Measurements from ENCODE around the gene BAHCC1.

BAHCC1 gene

DNA sequence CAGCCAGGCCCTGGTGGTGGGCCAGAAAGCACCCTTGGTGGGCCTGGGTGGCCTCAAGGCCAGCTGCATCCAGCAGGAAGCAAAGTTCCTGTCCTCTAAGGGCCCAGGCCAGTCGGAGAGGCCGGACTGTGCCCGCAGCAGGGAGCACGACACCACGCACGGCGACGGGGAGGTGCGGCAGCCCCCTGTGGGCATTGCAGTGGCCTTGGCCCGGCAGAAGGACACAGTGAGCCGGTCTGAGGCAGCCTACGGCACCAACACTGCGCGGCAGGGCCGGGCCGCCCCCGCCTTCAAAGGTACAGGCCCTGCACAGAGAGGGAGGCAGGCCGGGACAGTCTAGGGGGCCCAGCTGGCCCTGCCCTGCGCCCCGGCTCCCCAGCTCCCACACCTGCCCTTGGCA, 48.0 kb downstream of the BAHCC1 start:
- DNase-seq (ENCODE audit: low spot score), result no peak

DNA sequence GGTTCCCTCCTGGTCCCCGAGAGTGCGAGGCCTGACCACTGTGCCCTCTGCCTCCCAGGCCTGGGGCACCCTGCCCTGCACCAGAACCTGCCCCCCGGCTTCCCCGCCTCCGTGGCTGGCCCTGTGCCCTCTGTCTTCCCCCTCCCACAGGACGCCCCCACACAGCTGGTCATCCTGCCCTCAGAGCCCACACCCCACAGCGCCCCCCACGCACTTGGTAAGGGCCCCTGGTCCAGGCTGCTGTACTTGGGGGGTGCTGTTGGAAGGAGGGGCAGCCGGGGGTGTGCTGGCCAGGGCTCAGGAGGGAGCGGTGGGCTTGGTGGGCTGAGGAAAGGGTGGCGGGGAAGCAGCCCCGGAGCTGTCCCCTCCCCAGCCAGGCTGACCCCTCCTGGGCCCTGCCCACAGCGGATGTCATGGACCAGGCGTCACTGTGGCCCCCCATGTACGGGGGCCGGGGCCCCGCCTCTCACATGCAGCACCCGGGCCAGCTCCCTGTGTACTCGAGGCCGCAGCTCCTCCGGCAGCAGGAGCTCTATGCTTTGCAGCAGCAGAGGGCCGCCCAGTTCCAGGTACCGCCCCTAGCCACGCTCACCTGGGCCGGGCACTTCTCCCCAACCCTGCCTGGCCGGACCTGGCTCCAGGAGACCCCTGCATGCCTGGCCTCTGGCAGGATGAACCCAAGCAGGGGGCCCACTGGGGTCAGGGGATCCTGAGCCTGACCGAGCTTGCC, 49.5 kb downstream of the BAHCC1 start:
- no peak for DNase-seq (ENCODE audit: low spot score)

DNA sequence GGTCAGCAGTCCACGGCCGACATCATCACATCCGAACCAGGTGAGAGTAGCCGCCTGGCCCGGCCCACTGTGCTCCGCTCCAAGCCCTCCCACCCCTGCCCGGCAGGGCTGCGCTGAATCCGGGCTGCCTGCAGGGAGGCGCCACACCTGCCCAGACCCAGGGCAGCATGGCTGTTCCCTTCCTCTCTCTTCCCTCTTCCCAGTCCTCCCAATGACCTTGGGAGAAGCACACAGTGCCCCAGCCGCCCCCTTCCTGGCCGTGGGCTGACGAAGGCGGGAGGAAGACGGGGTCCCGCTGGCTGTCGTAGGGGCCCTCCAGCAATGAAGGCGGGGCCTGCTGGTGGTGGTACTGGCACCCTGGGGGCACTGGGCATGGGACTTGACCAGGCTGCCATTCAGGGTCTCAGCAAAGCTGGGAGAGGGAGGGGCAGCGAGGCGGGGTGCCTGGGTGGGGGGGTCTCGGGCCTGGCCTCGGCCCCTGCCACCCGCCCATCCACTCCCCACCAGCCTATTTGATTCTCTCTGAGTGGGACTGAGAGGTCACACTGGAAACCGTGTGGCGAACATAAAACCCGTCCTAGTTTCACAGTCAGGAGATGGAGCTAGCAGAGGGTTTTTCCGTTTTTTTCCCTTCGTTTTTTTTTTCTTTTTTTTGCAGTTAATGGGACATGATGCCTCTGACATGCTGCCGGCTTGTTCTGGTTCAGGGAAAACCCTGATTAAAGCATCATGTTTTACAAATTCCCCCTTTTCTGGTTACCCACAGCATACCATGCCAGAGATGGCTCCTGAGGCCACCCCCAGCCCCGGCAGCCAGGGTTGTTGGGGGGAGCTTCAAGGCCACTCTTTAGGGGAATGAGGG, 50.6 kb downstream of the BAHCC1 start:
- no peak for DNase-seq (ENCODE audit: low spot score)

DNA sequence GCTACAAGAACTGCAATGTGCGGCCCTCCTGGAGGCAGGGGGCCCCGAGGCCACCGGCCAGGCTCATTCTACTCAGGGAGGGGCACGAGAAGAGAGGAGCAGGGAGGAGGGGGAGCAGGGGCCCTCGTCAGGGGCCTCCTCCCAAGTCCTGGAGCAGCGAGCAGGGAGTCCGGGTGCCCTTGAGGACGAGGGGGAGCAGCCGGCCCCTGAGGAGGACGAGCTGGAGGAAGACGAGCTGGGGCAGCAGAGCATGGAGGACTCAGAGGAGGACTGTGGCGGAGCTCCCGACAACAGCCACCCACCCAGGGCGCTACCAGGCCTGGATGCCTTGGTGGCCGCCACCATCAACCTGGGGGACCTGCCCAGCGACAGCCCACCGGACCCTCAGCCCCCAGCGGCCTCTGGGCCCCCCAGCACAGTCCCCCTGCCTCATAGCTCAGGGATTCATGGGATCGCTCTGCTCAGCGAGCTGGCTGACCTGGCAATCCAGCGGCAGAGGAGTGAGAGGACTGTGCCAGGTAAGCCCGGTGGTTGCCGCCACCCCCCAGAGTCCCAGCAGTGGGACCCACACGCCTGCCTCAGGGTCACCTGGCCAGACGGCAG, 52.2 kb downstream of the BAHCC1 start:
- DNase-seq (ENCODE audit: low spot score), result no peak

DNA sequence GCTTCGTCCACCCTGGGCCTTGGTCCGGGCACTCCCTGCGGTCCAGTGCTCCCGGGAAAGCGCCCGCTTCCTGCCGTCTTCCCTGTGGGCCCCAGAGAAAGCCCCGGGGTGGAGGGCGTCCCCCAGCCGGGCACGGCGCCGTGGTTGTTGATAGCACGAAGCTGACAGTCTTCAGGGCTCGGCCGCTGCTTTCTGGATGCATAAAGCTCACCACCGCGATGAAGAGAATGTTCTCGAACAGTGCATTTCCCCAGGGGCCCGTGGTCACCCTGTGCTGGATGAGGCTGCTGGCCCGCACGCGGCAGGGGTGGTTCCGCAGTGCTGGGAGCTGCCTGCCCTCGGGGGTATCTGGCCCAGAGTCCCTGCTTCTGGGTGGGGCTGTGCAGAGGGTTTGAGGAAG, 53.2 kb downstream of the BAHCC1 start:
- no peak for DNase-seq (ENCODE audit: low spot score)

DNA sequence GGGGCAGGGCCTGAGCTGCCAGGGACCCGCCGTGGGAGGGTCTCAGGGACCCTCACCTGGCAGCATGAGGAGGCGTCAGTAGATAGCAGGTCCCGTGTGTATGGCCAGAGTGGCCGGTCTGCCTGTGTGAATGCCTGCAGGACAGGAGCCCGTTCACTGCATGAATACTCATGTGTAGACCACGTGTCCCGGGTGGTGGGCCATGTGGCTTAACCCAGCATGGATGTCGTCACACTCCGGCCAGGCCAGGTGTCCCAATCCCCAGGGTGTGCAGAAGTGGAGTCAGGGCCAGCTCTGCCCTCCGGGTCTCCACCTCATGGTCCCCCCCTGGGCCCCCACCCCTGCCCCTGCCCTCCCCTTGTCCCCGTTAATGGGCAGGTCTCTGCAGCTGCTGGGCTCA, 53.7 kb downstream of the BAHCC1 start:
- DNase-seq (ENCODE audit: low spot score), result no peak

DNA sequence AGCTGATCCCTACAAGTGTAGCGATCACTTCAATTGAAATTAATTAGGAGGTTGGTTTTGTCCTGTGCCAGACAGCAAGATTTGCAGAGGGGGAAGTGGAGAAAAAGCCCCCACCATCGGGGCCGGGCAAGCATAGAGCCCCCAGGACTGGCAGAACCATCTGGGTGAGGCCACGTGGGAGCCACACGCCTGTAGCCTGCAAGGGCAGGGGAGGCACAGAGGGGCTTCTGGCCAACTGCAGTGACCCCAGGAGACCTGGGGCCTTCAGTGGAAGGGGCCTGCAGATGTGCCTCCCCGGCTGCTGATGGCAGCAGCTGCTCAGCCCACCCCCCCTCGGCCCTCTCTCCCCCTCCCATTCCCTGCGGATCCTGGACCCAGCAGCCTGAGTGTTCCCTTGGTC, 54.1 kb downstream of the BAHCC1 start:
- no peak for DNase-seq (ENCODE audit: low spot score)

DNA sequence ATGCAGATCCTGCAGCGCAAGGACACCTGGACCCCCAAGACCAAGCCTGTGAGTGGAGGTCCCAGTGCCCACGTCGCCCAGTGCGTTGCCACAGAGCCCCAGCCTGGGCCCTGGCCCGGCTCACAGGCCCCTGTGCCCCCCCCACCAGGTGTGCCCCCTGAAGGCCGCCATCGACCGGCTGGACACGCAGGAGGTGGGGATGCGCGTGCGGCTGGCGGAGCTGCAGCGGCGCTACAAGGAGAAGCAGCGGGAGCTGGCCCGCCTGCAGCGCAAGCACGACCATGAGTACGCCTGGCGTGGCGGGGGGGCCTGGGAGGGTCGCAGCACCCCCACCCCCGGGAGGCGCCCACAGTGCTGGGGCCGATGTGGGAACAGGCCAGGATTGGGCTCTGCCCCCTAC, 56.6 kb downstream of the BAHCC1 start:
- no peak for DNase-seq (ENCODE audit: low spot score)

DNA sequence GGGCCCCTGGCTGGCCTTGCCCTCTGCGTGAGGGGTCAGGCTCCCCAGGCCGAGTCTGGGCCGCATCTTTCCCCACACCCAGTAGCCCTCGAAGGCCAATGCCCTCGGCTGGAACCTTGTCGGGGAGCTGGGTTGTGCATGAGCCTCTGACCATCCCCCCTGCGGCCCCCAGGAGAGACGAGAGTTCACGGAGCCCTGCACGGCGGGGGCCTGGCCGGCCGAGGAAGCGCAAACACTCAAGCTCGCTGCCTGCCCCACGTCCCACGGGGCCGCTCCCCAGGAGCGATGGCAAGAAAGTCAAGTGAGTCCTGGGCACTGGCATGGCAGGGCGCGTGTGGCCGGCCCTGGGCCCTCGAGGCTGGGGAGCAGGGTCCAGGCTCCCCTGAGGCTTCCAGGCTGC, 57.3 kb downstream of the BAHCC1 start:
- DNase-seq (ENCODE audit: low spot score), result no peak

DNA sequence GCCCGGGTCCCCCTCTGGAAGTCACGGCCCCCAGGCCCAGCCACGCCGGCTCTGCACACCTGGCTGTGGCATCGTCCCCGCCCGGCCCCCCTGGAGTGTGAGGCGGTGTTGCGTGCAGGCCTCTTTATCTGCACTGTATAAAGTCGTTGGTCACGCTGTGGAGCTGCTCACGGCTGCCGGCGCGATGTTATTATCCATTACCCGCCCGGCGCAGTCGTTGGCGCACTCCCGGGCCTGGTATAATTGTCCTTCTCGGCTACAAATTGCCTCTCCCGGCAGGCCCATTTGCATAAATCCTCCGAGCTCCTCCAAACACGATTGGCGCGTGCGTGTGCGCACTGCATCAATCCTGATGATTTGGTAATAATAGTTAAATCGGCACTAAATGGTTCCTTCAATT, 57.8 kb downstream of the BAHCC1 start:
- DNase-seq (ENCODE audit: low spot score), result no peak

DNA sequence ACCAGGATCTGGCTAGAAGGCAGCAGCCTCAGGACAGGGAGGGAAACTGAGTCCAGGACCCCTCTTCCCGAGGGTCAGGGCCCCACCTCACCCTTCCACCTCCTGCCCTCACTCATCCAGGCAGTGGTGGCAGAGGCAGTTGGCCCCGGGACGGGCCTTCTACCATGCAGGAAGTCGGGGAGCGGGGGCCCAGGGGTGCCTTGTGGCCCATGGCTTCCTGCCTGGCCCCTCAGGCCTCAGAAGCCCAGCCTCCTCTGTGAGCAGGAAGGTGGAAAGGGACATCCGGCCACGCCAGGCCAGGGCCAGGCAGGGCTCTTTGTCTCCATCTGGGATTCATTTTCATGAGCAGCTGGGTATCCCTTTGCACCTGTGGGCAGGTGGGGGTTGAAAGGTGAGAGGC, 58.5 kb downstream of the BAHCC1 start:
- no peak for DNase-seq (ENCODE audit: low spot score)

DNA sequence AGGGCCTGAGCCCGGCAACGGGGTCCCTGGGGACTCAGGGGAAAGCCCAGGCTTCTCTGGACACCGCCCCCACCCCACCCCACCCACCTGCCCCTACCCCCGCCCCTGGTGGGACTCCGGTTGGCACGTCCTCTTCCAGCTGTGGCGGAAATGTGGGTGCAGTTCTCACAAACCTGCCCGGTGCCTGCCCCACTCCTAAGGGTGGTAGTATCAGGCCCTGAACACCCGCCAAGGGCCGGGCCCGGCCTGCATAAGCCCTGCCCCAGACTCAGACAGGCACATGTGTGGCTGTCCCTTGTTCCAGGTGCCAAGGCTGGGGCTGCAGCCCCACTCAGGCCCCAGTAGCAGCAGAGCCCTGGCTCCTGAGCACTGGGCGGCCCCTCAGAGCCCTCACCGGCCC, 59.2 kb downstream of the BAHCC1 start:
- no peak for DNase-seq (ENCODE audit: low spot score)

DNA sequence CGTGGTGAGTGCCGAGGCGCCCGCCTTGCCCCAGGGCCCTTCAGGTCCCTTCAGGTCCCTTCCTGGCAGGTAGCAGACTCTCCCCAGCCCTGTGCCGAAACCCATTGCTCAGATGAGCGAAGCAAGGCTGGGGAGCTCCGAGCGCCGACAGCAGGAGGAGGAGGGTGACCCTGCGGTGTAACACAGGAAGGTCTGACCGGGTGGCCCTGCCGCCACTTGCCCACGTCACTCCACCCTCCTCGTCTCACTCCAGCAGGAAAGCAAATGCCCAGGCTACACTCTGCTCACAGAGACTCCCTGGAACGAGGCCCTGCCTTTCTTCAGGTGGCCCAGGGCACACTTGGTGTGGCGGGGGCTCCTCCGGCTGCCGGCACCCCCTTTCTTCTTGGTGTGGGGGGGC, 60.1 kb downstream of the BAHCC1 start:
- DNase-seq (ENCODE audit: low spot score), result no peak

DNA sequence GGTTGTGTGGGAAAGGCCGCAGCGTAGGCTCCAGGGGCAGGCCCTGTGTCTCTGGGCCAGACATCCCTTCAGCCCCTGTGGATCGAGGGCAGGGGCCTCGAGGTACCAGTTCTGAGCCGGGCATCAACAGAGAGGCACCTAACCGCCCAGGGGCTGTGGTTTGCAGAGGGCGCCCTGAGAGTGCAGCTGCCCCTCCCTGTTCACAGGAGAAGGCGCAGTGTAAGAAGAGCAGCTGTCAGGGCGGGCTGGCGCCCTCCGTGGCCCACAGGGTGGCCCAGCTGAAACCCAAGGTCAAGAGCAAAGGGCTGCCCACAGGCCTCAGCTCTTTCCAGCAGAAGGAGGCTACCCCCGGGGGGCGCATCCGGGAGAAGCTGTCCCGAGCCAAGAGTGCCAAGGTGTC, 60.8 kb downstream of the BAHCC1 start:
- no peak for DNase-seq (ENCODE audit: low spot score)

DNA sequence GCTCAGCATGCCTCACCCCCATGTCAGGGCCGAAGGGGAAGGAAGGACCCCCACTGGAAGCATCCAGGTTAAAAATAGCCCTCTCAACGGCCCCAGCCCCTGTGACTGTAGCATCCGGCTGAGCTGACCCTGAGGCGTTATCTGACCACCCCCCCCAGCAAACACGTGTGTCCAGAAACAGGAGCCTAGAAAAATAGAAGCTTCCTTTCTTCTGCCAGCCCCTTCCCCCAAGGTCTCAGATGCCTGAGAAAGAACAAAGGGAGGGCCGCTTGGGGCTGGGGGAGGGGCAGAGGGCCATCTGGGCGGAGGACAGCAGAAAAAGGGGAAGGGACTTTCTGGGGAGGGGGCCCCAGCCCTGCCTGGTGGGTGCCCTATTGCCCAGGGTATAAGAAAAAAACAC, 61.5 kb downstream of the BAHCC1 start:
- DNase-seq (ENCODE audit: low spot score), result no peak

DNA sequence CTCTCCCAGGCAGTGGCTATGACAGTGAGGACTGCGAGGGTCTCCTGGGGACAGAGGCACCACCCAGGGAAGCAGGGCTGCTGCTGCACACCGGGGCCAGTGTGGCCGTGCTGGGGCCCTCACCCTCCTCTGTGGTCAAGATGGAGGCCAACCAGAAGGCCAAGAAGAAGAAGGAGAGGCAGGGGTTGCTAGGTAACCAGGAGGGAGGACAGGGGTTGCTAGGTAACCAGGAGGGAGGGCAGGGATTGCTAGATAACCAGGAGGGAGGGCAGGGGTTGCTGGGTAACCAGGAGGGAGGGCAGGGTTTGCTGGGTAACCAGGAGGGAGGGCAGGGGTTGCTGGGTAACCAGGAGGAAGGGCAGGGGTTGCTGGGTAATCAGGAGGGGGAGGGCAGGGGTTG, 62.1 kb downstream of the BAHCC1 start:
- DNase-seq (ENCODE audit: low spot score), result no peak

DNA sequence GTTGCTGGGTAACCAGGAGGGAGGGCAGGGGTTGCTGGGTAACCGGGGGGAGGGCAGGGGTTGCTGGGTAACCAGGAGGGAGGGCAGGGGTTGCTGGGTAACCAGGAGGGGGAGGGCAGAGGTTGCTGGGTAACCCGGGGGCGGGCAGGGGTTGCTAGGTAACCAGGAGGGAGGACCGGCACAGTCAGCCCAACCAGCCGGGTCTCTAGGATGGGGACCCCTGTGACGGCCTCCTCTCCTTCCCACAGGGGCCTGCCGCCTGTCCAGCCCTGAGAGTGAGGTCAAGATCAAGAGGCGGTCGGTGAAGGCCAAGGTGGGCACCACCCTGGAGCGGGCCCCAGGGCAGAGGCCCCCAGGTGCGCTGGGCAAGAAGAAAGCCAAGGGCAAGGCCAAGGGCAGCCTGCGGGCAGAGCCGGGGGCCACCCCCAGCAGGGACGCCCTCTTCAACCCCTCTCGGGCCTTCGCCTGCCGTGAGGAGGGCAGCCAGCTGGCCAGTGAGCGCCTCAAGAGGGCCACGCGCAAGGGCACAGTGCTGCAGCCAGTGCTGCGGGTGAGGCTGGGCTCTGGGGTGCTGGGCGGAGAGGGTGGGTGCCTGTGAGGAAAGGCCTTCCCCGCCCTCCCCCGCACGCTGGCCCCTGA, 62.8 kb downstream of the BAHCC1 start:
- no peak for DNase-seq (ENCODE audit: low spot score)

DNA sequence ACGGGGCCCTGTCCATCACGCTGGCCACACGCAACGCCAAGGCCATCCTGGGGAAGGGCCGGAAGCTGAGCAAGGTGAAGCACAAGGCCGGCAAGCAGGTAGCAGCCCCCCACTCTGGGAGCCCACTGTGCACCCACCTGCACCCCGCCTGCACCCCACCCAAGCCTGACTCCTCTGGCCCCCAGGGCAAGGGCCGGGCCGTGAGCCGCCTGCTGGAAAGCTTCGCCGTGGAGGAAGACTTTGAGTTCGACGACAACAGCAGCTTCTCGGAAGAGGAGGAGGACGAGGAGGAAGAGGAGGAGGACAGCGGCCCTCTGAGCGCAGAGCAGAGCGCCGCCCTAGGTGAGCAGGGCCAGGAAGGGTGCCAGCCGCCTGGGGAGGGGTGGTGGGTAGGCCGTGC, 63.4 kb downstream of the BAHCC1 start:
- no peak for DNase-seq (ENCODE audit: low spot score)

DNA sequence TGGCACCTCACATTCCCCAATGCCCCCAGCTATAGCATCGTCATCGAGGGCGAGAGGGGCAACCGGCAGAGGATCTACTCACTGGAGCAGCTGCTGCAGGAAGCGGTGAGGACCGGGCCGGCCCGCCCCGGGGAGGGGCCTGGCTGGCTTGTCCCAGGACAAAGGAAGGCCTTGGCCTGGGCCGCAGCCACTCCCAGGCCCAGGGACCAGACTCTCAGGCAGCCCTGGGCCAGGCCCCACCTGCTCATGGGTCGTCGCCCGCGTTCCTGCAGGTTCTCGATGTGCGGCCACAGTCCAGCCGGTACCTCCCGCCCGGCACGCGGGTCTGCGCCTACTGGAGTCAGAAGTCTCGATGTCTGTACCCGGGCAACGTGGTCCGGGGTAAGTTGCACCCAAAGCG, 64.0 kb downstream of the BAHCC1 start:
- no peak for DNase-seq (ENCODE audit: low spot score)

DNA sequence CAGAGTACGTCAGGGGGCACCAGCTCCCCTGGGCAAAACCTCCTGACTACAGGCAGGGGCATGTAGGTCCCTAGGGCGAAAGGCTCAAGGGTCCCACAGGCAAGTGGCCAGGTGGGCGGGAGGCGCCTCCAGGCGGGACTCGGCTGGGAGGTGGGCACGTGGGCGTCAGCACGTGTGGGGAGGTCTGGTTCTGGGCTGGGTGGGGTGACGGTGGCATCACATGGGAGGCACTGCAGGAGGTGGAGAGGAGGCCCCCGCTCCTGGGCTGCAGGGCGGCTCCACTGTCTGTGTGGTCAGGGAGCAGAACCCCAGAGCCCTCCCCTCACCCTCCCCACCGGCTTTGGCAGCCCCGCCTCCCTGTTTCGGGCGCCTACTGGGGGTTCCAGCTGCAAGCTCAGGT, 64.6 kb downstream of the BAHCC1 start:
- no peak for DNase-seq (ENCODE audit: low spot score)

DNA sequence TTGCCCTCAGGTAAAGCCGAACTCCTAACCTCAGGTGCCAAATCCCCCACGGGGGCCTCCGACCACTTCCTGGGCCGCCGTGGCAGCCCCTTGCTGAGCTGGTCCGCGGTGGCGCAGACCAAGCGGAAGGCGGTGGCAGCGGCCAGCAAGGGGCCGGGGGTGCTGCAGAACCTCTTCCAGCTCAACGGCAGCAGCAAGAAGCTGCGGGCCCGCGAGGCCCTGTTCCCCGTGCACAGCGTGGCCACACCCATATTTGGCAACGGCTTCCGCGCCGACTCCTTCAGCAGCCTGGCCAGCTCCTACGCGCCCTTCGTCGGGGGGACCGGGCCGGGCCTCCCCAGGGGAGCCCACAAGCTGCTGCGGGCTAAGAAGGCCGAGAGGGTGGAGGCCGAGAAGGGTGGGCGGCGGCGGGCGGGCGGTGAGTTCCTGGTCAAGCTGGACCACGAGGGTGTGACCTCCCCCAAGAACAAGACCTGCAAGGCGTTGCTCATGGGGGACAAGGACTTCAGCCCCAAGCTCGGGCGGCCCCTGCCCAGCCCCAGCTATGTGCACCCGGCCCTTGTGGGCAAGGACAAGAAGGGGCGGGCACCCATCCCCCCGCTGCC, 65.7 kb downstream of the BAHCC1 start:
- DNase-seq (ENCODE audit: low spot score), result no peak
